T follicular helper cell (primary cell): Measurements from ENCODE around the gene AMDHD1.
A peak's percentile ranks its signal among the peaks of the same experiment; 100 is the strongest.

ENCODE experiments used
- DNase-seq: peaks from one replicate; pipeline ENCODE4 v3.0.0-alpha.2; 2020; ENCODE audit warnings: low read depth

Gene AMDHD1

DNA sequence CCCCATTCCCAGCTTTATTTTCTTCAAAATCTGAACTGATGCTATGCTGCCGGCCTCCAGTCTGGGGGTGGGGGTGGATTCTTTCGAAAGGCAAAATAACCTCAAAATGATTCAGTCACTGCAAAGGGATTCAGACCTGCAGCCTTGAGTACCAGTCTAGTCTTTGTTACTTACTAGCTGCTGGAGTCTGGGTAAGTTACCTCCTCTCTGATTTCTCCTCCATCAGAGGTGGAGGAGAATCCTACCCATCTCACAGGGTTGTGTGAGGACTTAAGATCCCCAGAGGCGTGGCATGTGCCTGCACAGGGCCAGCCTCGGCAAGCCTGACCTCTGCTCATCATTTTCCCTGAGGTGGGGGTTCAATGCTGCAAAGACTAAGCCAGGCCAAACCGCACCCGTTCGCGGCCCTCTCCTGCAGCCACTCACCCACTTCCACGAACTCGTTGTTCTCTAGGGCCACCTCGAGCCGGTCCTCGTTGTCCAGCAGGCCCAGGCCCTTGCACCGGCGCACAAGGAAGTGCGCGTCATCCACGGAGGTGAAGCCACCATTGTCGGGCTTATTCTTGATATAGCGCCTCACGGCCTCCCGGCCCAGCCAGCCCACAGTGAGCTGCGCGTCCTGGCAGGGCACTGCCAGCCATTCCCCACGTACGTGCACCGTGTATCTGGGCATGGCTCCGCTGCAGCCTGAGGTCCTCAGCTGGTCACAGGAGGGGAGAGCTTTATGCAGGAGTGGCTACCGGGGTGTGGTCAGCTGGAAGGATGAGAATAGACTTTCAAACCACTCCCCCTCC, 52.3 kb downstream of the AMDHD1 start:
- DNase-seq = no peak

GRCh38 chr12:95996034-95996658, 53.0 kb downstream of the AMDHD1 start, which contains the start of gene HAL:
HAL (minus strand) TSS chr12:95996344; CDS start chr12:95995910, 434 bp downstream.
- DNase-seq = no peak

- no peak for DNase-seq
Measured at GRCh38 chr12:95997276-95997675, 54.1 kb downstream of the AMDHD1 start.

DNA sequence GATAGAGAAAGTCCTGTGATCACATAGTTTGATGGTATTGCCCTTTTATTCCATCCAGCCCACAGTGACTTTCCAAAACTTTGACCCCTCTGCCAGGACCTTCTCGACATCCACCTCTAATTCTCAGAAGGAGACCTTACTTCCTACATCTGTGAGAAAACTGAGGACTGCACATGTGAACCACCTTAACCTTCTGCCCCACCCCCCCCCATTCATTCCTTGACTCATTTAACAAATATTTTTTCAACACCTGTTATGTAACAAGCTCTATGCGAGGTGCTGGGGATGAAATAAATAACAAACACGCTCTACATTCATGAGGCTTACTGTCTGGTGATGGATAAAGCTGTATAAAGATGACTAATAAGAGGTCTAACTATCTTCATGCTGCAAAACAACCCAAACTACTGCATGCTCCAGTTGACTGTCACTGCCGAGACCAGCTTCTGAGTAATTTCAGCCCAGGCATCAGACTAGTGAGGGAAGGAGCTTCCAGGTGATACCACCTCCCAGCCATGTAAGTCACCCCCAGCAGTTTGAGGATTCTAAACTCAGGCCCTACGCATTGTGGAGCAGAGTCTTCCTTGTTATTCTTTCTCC, 54.9 kb downstream of the AMDHD1 start:
- no peak for DNase-seq

DNA sequence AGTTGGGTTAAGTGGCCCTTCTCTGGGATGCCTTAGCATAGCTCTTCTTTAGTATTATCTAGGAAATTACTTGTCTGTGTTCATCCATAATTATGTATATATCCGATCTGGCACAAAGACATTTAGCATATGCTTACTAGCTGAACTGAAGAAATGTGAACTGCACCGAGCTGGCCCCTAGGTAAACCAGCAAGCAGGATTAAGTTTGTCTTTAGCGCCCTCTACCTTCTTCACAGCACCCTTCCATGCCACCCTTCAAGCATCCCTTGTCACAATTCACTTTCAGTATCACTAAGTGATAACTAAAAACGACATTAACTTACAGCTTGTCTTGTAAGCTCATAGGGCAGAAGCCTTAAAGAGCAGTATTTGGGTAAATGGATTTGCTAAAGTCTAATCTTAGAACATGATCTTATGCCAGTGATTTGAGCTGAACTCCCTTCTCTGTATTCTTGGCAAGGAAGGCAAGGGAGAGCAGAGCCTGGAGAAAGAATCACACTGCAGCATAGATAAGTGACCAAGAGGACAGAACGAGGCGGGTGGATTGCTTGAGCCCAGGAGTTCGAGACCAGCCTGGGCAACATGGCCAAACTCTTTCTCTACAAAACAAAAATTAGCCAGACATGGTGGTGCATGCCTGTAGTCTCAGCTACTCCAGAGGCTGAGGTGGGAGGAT, 55.6 kb downstream of the AMDHD1 start:
- DNase-seq = peak; percentile 7

DNA sequence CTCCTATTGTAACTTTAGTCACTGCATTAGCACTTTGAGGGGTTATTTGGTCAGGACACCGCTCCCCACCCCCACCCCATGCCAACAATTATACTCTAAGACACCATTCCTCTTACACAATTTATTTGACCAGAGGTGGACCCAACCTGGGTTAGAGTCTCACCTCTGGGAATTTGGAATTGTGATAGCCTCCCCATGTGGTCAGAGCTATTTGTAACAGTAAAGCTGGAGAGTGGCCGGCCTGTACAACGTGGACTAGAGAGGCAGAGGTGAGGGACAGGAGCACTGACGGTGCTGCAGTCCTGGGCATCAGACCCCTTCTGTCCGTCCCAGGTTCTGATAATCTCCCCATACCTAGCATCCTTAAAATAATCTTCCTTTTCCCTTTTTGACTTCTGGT, 56.4 kb downstream of the AMDHD1 start:
- no peak for DNase-seq

- DNase-seq = no peak
Measured at GRCh38 chr12:96000858-96001257, 57.7 kb downstream of the AMDHD1 start.

GRCh38 chr12:96006727-96007126, 63.6 kb downstream of the AMDHD1 start:
- no peak for DNase-seq

DNA sequence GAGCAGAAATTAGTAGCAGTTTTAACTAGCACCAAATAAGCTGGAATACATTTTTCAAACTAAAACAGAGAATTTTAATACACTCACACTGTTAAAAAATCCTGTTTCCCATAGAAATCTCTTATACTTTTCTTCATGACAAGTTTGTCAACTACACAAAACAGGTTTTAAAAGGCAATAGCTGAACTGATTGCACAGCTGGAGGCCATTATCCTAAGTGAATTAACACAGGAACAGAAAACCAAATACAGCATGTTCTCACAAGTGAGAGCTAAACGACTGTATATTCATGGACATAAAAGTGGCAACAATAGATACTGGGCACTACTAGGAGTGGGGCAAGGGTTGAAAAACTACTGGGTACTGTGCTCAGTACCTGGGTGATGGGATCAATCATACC, 64.6 kb downstream of the AMDHD1 start:
- no peak for DNase-seq

DNA sequence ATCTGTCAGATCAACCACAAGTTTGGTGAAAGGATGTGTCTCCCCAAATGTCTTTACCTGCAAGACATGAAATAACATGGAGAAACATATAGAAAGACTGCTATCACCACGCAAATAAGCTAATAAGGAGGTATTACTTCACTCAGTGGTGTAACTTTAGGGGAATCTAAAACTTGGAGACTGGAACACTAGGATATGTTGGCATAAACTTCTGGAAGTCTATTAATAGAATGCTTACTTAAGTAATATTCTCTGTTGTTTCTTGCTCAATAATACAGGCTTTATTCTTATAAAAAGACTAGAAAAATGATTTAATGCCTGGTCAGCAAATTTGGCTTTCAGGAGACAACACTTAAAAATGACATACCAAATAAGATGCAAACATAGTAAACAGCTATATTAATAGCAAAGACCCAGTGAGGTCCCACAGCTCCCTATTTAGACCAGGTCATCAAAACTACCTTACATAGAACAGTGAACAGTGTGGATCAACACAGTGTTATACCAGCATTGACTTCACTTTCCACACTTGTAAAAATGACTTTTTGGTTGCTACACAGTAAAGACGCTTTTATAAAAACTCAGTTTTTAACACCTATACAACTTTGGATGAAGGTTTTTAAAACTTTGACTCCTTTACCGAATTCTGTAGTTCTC, 71.9 kb downstream of the AMDHD1 start:
- no peak for DNase-seq

GRCh38 chr12:96015672-96016071, 72.5 kb downstream of the AMDHD1 start:
- DNase-seq = no peak
